LNCaP clone FGC (cell line): Measurements from ENCODE around the gene SLC26A6.

ENCODE experiments used
- DNase-seq: peaks from one replicate; pipeline ENCODE4 v3.0.0-alpha.2; 2011; ENCODE audit warnings: low read depth
- H3K4me3 ChIP-seq: 2 replicates; pipeline ENCODE4 v1.5.1; 2011; ENCODE audit warnings: mild to moderate bottlenecking, low read depth, low read length, control low read depth
- TF ChIP-seq, protein P1 (sequence below): IDR thresholded peaks from 2 replicates; pipeline ENCODE4 v1.5.1; 2012; ENCODE audit warnings: mild to moderate bottlenecking; ENCODE audit not compliant: control insufficient read depth, insufficient read depth; ENCODE audit errors: extremely low read depth

The SLC26A6 gene

DNA sequence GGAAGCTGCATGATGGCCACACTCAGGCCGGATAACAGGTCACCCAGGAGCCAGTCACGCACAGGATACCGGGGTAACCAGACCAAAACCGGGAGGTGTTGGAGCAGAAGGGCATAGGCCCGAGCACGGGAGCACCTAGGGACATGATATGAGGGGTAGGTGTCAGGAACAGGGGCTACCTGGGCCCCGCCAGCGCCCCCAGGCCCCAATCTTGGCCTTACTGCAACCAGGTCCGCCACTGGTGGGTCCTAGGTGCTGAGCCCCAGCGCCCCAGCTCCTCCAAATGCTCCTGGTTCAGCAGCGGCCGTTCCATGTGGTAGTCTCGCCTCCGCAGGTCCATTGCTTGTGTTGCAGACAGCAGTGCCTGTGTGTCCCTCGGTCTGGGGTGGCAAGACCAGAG, 2.0 kb downstream of the SLC26A6 start:
- no peak overlapping the region for H3K4me3 ChIP-seq
- DNase-seq = no peak
- TF ChIP-seq, protein P1, sequence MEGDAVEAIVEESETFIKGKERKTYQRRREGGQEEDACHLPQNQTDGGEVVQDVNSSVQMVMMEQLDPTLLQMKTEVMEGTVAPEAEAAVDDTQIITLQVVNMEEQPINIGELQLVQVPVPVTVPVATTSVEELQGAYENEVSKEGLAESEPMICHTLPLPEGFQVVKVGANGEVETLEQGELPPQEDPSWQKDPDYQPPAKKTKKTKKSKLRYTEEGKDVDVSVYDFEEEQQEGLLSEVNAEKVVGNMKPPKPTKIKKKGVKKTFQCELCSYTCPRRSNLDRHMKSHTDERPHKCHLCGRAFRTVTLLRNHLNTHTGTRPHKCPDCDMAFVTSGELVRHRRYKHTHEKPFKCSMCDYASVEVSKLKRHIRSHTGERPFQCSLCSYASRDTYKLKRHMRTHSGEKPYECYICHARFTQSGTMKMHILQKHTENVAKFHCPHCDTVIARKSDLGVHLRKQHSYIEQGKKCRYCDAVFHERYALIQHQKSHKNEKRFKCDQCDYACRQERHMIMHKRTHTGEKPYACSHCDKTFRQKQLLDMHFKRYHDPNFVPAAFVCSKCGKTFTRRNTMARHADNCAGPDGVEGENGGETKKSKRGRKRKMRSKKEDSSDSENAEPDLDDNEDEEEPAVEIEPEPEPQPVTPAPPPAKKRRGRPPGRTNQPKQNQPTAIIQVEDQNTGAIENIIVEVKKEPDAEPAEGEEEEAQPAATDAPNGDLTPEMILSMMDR = no peak

DNA sequence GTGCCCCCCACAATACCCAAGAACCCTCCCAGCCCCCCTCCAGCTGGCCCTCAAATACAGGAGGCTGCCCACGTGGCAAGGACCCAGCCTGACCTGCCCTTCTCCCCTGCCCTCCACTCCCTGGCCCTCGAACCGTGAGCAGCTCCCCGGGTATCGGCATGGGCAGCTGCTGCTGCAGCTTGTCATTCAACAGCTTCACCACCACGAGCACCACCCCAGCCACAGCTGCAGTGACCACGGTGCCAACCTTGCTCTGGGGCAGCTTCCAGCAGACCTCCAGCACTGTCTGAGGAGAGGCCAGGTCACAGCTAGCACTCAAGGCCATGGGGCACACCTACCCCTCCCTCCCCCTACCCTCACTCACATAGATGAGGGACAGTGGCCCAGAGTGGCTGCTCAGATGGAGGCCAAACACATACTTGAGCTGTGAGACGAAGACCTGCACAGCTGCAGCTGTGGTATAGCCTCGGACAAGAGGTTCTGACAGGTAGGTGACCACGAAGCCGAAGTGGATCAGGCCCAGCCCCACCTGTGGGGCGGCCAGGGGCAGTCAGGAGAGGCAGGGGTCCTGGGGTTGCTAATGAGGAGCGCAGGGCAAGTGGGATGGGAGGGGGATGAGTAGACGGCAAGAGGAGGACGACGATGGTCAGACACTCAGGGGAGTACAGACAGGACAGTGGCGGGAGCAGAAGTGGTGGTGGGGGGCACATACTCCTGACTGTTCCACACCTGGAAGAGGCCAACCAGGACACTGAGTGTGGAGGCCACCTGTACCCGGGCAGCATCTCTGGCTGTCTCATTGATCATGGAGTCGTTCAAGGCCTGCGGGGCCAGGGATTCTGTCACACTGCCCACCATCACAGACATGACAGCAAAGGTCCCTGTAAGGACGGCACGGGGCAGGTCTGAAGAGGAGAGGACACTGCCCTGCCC, 3.5 kb downstream of the SLC26A6 start:
- no peak for DNase-seq
- TF ChIP-seq, protein P1 = no peak
- no peak overlapping the region for H3K4me3 ChIP-seq

DNA sequence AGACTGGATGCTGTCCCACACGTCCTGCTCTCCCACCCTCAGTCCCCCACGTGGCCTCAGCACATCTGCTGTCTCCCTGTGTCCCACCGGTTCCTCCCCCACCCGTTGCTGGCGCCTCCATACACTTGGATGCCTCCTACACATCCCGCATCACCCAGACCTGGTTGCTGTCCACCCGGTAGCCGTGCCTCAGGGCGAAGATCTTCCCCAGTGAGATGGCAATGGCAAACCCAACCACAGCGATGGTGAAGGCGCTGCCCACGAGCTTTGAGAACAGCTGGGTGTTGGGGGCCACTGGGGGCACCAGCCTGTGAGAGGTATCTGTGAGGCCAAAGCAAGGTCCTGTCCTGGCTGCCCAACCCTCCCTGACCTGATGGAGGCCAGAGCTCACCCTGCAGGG, 4.4 kb downstream of the SLC26A6 start:
- TF ChIP-seq, protein P1 = no peak
- no peak overlapping the region for H3K4me3 ChIP-seq
- DNase-seq = no peak

DNA sequence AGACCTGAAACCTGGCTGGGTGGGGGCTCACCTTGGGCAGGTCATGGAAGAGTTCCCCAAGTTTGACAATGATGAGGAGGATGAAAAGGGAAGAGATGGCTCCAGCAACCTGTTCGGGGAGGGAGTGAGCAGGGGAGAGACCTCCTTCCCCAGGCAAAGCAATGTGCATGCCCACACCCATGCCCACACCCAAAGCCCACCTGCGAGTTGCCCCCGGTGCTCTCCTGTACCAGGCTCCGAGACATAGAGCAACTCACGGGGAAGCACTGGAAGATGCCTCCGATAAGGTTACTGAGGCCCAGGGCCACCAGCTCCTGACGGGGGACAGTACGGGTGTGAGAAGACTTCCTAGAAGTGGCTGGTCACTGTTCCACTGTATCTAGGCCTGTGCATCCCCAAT, 4.9 kb downstream of the SLC26A6 start:
- DNase-seq = no peak
- no peak overlapping the region for H3K4me3 ChIP-seq
- TF ChIP-seq, protein P1 = no peak

DNA sequence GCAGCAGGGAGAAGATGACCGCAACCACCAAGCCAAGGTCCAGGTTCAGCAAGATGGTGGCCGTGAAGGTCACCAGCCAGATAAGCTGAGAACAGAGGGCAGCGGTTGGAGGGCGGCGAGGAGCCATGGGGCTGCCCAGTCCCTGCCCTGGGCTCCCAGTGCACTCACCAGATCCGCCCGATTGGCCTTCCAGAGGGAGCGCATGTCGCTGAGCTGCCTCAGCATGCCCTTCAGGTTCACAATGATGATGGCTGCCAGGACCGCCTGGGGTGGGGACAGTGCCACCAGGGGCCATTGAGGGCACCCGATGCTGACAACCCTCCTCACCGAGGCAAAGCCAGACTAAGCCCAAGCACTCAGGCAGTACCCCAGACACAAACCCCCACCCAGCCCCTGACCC, 5.4 kb downstream of the SLC26A6 start:
- TF ChIP-seq, protein P1 = no peak
- DNase-seq = no peak

DNA sequence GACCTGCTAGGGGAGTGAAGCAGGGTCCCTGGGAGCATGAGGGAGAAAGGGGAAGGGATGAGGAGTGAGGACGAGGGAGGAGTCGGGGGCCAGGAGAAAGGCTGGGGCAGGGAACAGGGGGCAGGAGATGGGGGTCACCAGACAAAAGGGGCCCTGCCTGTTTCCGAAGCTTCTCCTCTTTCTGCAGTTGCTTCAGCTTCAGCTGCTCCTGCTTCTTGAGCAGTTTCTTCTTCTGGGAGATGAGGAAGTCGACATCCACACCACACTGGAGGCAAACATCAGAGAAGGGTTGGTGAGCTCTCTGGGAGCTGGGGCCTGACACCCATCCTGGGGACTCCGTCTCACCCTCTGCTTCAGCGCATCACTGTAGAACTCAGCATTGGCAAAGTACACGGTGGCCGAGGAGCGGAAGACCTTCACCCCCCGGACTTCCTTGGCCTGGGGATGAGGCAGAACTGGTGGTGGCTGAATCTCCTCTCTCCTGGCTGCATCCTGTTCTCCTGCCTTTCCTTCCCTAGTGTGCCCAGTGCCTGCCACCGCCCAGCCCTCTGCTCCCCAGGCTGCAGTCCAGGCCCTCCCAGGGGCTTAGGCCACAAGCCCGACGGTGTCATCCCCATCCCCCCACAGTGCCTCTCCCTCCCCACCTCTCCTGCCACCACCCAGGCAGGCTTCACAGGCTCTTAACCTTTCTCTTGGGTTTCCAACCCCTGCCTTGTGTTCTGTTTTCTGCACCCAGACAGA, 6.8 kb downstream of the SLC26A6 start:
- DNase-seq = no peak
- TF ChIP-seq, protein P1 = no peak
- H3K4me3 ChIP-seq = no peak overlapping the region

More for the DNA sequence above, 5.4 kb downstream of the SLC26A6 start:
- no peak overlapping the region for H3K4me3 ChIP-seq
